GM12878 (cell line): ENCODE results near the gene SORCS2.

ENCODE experiments used
- ASH2L ChIP-seq: fragments of 300-600, 200-600 bp; sonication (generic); IDR thresholded peaks from 2 replicates; pipeline ENCODE4 v1.6.1; 2017; ENCODE audit warnings: low read depth, mild to moderate bottlenecking, borderline replicate concordance
- EP300 ChIP-seq, 2 experiments: fragments of 150-350 bp in 1 of 2; IDR thresholded peaks; 2 replicates each; pipeline ENCODE4 v1.6.1; 2011 to 2012; ENCODE audit warnings: low read depth in 2 of 2, low read length in 2 of 2, borderline replicate concordance in 1 of 2, improper control_type of control experiment in 1 of 2, inconsistent platforms in 1 of 2; ENCODE audit not compliant: control insufficient read depth in 1 of 2
- EZH2 ChIP-seq: IDR thresholded peaks from 2 replicates; pipeline ENCODE4 v1.6.1; 2012; ENCODE audit warnings: low read depth, mild to moderate bottlenecking, control low read depth, inconsistent platforms, low read length, borderline replicate concordance; ENCODE audit not compliant: control insufficient read depth
- POLR2AphosphoS5 ChIP-seq: IDR thresholded peaks from 2 replicates; pipeline ENCODE4 v1.6.1; 2011; ENCODE audit warnings: mild to moderate bottlenecking, low read length, inconsistent platforms
- TF ChIP-seq, protein P1 (sequence below), 3 experiments: IDR thresholded peaks in 2 of 3; conservative IDR thresholded peaks in 1 of 3; 2 replicates each; pipeline ENCODE4 v1.5.1; 2011; ENCODE audit warnings: low read depth in 3 of 3, low read length in 3 of 3, mild to moderate bottlenecking in 3 of 3, control low read depth in 2 of 3, moderate library complexity in 2 of 3, inconsistent platforms in 1 of 3, mixed read lengths in 1 of 3; ENCODE audit not compliant: control insufficient read depth in 2 of 3, insufficient read depth in 1 of 3; ENCODE audit errors: extremely low read depth in 1 of 3
- TF ChIP-seq, protein P2 (sequence below): fragments of 450-650 bp; IDR thresholded peaks from 2 replicates; pipeline ENCODE4 v1.6.1; 2016; ENCODE audit warnings: mild to moderate bottlenecking
- TF ChIP-seq, protein P3 (sequence below): IDR thresholded peaks from 2 replicates; pipeline ENCODE4 v1.6.1; 2011; ENCODE audit warnings: low read depth, low read length, improper control_type of control experiment, borderline replicate concordance
- TF ChIP-seq, protein P4 (sequence below): fragments of 450-650 bp; IDR thresholded peaks from 2 replicates; pipeline ENCODE4 v1.6.1; 2016; ENCODE audit warnings: mild to moderate bottlenecking, moderate library complexity, borderline replicate concordance
- TF ChIP-seq, protein P5 (sequence below): IDR thresholded peaks from 2 replicates; pipeline ENCODE4 v1.6.1; 2012; ENCODE audit warnings: mild to moderate bottlenecking, low read depth, low read length

DNA sequence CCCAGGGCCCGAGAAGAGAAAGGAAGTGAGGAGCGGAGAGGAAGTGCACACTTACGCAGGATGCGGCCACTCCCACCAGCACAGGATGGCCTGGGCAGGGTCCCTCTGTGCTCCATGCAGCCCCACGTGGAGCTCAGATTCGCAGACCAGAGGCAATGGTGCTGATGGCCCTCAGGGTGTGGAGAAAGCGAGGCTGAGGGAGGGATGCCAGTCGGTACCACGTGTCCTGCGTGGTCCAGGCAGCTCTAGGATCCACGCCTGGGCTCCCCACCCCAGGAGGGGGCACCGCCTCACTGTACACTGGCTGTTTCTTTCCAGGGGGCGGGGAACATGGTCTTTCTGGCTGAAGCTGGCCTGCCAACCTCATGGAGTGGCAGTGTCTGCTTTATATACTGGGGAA lies 505.5 kb downstream of the SORCS2 start:
- TF ChIP-seq, protein P1, sequence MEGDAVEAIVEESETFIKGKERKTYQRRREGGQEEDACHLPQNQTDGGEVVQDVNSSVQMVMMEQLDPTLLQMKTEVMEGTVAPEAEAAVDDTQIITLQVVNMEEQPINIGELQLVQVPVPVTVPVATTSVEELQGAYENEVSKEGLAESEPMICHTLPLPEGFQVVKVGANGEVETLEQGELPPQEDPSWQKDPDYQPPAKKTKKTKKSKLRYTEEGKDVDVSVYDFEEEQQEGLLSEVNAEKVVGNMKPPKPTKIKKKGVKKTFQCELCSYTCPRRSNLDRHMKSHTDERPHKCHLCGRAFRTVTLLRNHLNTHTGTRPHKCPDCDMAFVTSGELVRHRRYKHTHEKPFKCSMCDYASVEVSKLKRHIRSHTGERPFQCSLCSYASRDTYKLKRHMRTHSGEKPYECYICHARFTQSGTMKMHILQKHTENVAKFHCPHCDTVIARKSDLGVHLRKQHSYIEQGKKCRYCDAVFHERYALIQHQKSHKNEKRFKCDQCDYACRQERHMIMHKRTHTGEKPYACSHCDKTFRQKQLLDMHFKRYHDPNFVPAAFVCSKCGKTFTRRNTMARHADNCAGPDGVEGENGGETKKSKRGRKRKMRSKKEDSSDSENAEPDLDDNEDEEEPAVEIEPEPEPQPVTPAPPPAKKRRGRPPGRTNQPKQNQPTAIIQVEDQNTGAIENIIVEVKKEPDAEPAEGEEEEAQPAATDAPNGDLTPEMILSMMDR (IDR thresholded peaks at IDR 0.05 in 2 of 3, conservative IDR thresholded peaks at IDR 0.05 in 1 of 3; ENCODE audit: control insufficient read depth in 2 of 3, extremely low read depth in 1 of 3, insufficient read depth in 1 of 3, low read depth in 3 of 3, low read length in 3 of 3) = no peak
- TF ChIP-seq EZH2 = no peak
- TF ChIP-seq, protein P2, sequence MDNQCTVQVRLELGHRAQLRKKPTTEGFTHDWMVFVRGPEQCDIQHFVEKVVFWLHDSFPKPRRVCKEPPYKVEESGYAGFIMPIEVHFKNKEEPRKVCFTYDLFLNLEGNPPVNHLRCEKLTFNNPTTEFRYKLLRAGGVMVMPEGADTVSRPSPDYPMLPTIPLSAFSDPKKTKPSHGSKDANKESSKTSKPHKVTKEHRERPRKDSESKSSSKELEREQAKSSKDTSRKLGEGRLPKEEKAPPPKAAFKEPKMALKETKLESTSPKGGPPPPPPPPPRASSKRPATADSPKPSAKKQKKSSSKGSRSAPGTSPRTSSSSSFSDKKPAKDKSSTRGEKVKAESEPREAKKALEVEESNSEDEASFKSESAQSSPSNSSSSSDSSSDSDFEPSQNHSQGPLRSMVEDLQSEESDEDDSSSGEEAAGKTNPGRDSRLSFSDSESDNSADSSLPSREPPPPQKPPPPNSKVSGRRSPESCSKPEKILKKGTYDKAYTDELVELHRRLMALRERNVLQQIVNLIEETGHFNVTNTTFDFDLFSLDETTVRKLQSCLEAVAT = no peak
- TF ChIP-seq, protein P3, sequence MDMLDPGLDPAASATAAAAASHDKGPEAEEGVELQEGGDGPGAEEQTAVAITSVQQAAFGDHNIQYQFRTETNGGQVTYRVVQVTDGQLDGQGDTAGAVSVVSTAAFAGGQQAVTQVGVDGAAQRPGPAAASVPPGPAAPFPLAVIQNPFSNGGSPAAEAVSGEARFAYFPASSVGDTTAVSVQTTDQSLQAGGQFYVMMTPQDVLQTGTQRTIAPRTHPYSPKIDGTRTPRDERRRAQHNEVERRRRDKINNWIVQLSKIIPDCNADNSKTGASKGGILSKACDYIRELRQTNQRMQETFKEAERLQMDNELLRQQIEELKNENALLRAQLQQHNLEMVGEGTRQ = no peak
- no peak for TF ChIP-seq EP300 (IDR thresholded peaks at IDR 0.05; ENCODE audit: borderline replicate concordance in 1 of 2, control insufficient read depth in 1 of 2, low read depth in 2 of 2, low read length in 2 of 2)
- no peak for TF ChIP-seq POLR2AphosphoS5
- TF ChIP-seq, protein P4, sequence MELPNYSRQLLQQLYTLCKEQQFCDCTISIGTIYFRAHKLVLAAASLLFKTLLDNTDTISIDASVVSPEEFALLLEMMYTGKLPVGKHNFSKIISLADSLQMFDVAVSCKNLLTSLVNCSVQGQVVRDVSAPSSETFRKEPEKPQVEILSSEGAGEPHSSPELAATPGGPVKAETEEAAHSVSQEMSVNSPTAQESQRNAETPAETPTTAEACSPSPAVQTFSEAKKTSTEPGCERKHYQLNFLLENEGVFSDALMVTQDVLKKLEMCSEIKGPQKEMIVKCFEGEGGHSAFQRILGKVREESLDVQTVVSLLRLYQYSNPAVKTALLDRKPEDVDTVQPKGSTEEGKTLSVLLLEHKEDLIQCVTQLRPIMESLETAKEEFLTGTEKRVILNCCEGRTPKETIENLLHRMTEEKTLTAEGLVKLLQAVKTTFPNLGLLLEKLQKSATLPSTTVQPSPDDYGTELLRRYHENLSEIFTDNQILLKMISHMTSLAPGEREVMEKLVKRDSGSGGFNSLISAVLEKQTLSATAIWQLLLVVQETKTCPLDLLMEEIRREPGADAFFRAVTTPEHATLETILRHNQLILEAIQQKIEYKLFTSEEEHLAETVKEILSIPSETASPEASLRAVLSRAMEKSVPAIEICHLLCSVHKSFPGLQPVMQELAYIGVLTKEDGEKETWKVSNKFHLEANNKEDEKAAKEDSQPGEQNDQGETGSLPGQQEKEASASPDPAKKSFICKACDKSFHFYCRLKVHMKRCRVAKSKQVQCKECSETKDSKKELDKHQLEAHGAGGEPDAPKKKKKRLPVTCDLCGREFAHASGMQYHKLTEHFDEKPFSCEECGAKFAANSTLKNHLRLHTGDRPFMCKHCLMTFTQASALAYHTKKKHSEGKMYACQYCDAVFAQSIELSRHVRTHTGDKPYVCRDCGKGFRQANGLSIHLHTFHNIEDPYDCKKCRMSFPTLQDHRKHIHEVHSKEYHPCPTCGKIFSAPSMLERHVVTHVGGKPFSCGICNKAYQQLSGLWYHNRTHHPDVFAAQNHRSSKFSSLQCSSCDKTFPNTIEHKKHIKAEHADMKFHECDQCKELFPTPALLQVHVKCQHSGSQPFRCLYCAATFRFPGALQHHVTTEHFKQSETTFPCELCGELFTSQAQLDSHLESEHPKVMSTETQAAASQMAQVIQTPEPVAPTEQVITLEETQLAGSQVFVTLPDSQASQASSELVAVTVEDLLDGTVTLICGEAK = no peak
- TF ChIP-seq ASH2L = no peak
- TF ChIP-seq, protein P5, sequence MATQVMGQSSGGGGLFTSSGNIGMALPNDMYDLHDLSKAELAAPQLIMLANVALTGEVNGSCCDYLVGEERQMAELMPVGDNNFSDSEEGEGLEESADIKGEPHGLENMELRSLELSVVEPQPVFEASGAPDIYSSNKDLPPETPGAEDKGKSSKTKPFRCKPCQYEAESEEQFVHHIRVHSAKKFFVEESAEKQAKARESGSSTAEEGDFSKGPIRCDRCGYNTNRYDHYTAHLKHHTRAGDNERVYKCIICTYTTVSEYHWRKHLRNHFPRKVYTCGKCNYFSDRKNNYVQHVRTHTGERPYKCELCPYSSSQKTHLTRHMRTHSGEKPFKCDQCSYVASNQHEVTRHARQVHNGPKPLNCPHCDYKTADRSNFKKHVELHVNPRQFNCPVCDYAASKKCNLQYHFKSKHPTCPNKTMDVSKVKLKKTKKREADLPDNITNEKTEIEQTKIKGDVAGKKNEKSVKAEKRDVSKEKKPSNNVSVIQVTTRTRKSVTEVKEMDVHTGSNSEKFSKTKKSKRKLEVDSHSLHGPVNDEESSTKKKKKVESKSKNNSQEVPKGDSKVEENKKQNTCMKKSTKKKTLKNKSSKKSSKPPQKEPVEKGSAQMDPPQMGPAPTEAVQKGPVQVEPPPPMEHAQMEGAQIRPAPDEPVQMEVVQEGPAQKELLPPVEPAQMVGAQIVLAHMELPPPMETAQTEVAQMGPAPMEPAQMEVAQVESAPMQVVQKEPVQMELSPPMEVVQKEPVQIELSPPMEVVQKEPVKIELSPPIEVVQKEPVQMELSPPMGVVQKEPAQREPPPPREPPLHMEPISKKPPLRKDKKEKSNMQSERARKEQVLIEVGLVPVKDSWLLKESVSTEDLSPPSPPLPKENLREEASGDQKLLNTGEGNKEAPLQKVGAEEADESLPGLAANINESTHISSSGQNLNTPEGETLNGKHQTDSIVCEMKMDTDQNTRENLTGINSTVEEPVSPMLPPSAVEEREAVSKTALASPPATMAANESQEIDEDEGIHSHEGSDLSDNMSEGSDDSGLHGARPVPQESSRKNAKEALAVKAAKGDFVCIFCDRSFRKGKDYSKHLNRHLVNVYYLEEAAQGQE = no peak
